ENCODE results near the gene KRT4. TPM values are rescaled to one million over a fixed set of nuclear protein-coding genes. Genes with fewer than 3 reads are reported as not detected.

Gene KRT4
- total RNA-seq, 4 donors from 2014 or later, result not detected

DNA sequence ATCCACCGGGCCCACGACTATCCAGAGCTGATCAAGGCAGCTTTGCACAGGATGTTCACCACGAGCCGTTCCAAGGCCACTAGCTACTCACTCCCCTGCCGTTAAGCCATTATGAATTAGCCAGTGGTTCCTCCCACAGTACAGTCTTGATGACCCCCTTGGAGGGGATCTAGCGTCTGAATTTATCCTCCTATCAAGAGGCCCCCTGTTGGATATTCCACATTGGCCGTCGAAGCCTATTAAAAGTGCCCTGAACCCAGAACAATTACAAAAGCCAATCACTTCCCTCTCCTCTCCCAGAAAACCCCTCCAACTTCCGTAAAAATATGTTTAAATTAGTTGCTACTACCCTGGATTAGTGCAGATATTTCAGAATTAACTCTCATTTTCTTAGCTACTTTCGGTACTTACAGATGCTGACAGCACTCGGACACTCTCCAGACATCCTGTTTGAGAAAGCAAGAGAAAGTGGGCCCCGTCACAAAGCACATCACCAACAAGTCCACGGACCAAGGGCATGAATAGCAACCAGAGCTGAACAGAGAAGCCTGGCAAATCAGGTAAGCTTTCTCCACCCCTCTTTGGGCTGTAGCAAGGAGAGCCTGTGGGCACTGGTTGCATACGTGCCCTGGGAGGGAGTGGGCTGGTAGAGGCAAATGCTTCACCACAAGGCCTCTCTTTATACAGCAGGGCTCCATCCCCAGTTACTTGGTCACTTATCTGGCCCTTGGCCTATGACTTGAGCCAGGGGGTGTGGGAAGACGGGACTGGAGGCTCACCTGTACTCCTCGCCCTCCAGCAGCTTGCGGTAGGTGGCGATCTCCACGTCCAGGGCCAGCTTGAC is 23.3 kb downstream of the KRT4 start:
- TF ChIP-seq, protein P1, sequence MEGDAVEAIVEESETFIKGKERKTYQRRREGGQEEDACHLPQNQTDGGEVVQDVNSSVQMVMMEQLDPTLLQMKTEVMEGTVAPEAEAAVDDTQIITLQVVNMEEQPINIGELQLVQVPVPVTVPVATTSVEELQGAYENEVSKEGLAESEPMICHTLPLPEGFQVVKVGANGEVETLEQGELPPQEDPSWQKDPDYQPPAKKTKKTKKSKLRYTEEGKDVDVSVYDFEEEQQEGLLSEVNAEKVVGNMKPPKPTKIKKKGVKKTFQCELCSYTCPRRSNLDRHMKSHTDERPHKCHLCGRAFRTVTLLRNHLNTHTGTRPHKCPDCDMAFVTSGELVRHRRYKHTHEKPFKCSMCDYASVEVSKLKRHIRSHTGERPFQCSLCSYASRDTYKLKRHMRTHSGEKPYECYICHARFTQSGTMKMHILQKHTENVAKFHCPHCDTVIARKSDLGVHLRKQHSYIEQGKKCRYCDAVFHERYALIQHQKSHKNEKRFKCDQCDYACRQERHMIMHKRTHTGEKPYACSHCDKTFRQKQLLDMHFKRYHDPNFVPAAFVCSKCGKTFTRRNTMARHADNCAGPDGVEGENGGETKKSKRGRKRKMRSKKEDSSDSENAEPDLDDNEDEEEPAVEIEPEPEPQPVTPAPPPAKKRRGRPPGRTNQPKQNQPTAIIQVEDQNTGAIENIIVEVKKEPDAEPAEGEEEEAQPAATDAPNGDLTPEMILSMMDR (IDR thresholded peaks at IDR 0.05), result no peak
- ATAC-seq (ENCODE audit: low FRiP score) (no peak), DNase-seq (ENCODE audit: low spot score) (no peak)

DNA sequence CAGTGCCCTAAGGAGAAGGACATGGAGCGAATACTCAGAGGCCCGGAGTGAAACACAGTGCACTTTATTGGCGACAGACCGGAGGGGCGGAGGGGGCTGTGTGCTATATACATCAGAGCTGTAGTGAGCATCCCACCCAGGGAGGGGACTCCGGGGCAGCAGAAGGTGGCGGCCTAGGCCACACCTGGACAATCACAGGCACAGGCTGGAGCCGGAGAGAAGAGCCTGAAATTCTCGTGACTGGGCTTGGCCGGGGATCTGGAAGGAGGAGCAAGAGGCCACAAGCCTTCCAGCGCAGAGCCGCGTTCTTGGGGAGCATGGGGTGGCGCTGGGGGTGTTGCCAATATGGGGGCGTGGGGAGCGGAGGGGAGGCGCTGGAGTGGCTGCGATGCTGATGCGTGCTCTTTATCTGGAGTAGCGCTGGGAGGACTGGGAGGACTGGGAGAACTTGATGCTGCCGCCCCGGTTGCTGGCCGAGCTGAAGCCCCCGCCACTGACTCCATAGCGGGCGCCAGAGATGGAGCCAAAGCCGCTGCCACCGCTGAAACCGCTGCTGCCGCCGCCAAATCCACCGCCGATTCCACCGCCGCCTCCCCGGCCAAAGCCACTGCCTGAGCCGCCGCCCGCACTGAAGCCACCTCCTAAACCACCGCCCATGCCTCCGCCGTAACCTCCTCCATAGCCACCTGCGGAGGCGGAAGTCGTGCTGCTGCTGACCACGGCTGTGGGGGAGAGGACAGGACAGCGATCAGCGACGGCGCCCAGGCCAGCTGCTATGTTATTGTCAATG is 24.1 kb downstream of the KRT4 start:
- no peak for DNase-seq (ENCODE audit: low spot score)
- TF ChIP-seq, protein P1 (IDR thresholded peaks at IDR 0.05), result no peak
- ATAC-seq (ENCODE audit: low FRiP score), result no peak

DNA sequence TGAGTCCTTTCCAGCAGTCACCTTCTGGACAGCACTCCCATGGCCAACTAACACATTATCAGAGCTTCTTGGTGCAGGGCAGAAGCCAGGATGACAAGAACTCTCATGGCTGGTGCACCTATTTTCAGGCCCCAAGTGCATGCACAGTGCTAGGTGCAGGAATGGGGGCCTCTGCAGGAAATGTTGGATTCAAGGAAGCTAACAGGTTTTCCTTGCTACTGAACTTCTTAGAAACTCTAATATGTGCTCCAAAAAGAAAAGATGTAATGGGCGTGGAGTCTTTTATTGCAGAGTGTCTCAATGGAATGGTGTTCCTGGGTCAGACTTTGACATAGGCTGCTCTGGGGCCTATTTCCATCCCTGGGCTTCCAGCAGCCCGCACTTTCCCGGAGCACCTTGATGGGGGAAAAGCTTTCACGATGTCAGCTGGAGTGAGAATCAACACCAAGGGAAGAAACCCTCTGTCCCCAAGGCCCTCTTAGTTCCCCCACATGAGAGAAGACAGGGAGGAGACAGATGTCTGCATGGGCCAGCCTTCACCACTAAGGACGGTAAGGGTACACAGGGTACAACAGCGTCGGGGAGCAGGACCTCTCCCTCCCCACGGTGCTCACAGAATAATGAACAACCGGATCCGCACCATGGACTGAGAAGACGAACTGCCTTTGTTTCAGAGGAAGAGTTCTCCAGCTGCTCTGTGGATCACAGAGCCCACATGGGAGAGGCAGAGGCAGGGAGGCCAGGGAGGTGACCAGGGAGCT is 24.9 kb downstream of the KRT4 start:
- DNase-seq (ENCODE audit: low spot score) (no peak), ATAC-seq (ENCODE audit: low FRiP score) (no peak)
- TF ChIP-seq, protein P1 (IDR thresholded peaks at IDR 0.05), result no peak

DNA sequence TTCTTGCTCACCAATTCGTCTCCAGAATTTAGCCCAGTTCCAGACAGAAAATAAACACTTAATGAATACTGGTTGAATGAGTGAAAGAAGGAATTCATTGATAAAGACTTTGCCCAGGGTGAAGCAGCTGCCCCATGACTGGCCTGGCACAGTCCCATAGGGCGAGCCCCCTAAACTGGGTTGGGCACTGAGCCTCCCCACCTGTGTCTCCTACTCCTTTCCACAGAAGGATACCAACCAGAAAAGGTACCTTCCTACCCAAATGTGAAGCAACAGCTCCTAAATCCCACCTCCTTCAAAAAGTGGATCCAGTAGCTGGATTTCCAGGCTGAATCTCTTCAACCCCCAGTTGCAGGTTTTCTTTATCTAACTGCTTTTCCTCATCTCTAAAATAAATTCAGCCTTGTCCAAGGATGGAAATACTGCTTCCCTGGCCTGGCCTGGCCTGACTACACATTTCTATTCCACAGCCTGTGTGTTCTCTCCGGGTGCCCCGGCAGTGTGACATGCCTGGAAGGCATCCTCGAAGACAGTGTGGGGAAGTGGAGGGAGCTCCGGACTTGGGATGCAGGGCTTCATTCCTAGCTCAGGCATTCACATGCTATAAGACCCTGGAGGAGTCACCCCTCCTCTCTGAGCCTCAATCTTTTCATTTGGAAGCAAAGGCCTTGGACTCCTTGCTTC is 25.6 kb downstream of the KRT4 start:
- no peak for ATAC-seq (ENCODE audit: low FRiP score)
- TF ChIP-seq, protein P1 (IDR thresholded peaks at IDR 0.05), result no peak
- DNase-seq (ENCODE audit: low spot score), result no peak

DNA sequence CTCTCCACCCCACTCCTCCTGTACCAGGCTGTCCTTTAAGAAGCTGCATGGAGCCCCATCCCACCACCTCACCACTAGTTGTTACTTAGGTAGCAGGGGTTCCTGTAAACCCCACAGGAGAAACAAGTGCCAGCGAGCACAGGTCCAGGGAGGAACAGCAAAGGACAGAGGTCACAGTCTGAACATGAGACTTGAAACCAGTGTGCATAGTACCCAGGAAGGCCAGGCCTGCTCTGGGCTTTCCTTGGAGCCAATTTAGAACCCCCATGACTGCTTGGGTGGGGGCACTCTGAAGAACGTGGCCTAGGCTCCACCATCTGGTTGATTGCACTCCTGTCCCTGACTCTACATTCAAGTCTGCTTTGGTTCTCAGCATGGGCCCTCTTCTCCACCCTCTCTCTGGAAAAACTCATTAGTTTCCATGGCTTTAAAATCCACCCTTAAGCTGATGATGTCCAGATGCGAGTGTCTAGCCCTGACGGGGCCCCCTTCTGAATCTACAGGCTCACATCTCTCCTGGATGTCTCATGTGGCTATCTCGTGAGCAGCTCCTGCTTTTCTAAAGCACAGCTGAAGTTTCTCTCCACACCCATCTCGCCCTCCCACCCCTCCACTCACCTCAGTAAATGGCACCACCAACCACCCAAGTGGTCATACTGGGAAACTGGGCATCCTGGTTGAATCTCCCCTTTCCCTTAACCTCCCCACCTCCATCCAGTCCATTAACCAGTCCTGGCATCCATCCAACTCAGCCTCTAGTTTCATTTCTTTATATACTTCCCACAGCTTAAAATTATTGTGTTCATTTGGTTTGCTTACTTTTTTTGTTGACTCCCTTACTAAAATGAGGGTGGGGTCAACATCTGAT is 26.4 kb downstream of the KRT4 start:
- ATAC-seq (ENCODE audit: low FRiP score), result no peak
- DNase-seq (ENCODE audit: low spot score), result no peak

More for the DNA sequence above, 26.4 kb downstream of the KRT4 start:
- TF ChIP-seq, protein P1 (IDR thresholded peaks at IDR 0.05), result no peak
